Measurements from ENCODE around the gene ZNF644. TPM values are rescaled to one million over a fixed set of nuclear protein-coding genes. Genes with fewer than 3 reads are reported as not detected.

ZNF644 gene
- total RNA-seq, 1 donor from 2014 or later, result 77.9 TPM

DNA sequence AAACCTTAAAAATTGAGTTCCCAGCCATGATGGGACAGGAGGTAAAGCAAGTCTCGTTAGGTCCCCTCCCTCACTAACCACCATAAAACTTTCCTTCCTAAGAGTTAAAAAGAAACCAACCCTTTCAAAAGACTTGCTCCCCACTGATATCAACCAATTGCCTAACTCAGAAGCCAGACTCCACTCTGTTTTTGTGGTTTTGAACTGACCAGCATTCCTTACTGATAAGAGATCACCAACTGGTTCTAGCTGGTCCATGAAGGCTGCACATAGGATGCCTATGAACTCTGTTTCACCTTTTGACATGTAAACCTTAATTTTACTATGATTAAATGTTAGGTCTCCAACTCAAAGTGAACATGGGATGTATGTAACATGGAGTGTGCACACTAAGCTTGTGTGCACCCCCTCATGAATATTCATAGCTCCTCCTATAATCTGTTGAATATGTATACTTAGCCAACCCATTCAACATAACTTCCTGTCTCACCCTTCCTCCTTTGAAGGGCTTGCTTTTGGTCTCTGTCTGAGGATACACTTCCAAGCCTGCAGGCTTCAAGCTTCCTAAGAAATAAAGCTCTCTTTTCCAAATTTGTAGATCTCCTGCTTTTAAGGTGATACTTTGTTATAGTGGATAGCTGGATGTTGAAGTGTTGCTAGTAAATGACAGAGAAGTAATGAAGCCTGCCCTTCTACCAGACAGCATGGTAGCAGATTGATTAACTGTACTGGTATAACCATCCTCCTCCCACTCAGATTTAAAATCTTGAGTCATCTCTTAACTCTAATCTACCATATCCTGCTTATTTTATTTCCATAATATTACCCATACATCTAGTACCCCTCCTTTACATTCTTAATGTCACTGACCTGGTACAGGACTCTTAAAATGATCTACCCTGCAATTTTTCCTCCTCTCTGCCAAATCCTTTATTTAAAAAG, 95.6 kb downstream of the ZNF644 start:
- TF ChIP-seq, protein P1, sequence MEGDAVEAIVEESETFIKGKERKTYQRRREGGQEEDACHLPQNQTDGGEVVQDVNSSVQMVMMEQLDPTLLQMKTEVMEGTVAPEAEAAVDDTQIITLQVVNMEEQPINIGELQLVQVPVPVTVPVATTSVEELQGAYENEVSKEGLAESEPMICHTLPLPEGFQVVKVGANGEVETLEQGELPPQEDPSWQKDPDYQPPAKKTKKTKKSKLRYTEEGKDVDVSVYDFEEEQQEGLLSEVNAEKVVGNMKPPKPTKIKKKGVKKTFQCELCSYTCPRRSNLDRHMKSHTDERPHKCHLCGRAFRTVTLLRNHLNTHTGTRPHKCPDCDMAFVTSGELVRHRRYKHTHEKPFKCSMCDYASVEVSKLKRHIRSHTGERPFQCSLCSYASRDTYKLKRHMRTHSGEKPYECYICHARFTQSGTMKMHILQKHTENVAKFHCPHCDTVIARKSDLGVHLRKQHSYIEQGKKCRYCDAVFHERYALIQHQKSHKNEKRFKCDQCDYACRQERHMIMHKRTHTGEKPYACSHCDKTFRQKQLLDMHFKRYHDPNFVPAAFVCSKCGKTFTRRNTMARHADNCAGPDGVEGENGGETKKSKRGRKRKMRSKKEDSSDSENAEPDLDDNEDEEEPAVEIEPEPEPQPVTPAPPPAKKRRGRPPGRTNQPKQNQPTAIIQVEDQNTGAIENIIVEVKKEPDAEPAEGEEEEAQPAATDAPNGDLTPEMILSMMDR (IDR thresholded peaks at IDR 0.05; ENCODE audit: unreplicated experiment), result no peak
- no peak overlapping the region for H3K27ac Mint-ChIP-seq
- no peak for DNase-seq (ENCODE audit: low spot score in 2 of 2, unreplicated experiment in 2 of 2)
- peaks cover 13% of the 10 kb centered on the region for H3K4me1 Mint-ChIP-seq
- peaks cover 17% of the 10 kb centered on the region for H3K9me3 Mint-ChIP-seq
- H3K27me3 Mint-ChIP-seq (ENCODE audit: low read depth), result no peaks in the 10 kb centered on the region
- H3K4me3 Mint-ChIP-seq, result no peak overlapping the region
- peaks cover 22% of the 10 kb centered on the region for H3K36me3 Mint-ChIP-seq

- TF ChIP-seq, protein P1 (IDR thresholded peaks at IDR 0.05; ENCODE audit: unreplicated experiment), result no peak
- no peaks in the 10 kb centered on the region for H3K27me3 Mint-ChIP-seq (ENCODE audit: low read depth)
- no peak for DNase-seq (ENCODE audit: low spot score in 2 of 2, unreplicated experiment in 2 of 2)
- H3K4me3 Mint-ChIP-seq, result no peak overlapping the region
- peaks cover 19% of the 10 kb centered on the region for H3K36me3 Mint-ChIP-seq
- no peak overlapping the region for H3K27ac Mint-ChIP-seq
- H3K9me3 Mint-ChIP-seq, result peaks cover 17% of the 10 kb centered on the region
- peaks cover 13% of the 10 kb centered on the region for H3K4me1 Mint-ChIP-seq
Measured at GRCh38 chr1:90924982-90925381, 96.9 kb downstream of the ZNF644 start.

DNA sequence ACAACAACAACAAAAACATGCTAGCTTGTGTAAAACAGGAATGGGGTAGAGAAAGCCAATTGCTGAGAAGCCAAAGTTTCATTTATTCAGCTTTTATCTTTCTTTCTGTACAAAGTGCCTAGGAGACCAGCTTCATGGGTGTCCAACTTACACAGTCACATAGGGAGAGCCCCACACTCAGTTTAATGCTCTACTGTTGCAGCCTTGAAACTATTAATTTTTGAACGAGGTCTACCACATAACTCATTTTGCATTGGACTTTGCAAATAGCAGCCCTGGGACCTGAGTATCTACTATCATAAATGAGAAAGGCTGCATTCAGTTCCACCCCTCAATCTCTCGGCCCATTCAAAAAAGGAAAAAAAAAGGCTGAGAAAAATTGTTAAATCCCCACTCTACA, 98.8 kb downstream of the ZNF644 start:
- no peak overlapping the region for H3K27ac Mint-ChIP-seq
- H3K9me3 Mint-ChIP-seq, result peaks cover 12% of the 10 kb centered on the region
- H3K27me3 Mint-ChIP-seq (ENCODE audit: low read depth), result no peaks in the 10 kb centered on the region
- TF ChIP-seq, protein P1 (IDR thresholded peaks at IDR 0.05; ENCODE audit: unreplicated experiment), result no peak
- H3K4me3 Mint-ChIP-seq, result no peak overlapping the region
- peaks cover 13% of the 10 kb centered on the region for H3K4me1 Mint-ChIP-seq
- H3K36me3 Mint-ChIP-seq, result peaks cover 13% of the 10 kb centered on the region
- no peak for DNase-seq (ENCODE audit: low spot score in 2 of 2, unreplicated experiment in 2 of 2)

DNA sequence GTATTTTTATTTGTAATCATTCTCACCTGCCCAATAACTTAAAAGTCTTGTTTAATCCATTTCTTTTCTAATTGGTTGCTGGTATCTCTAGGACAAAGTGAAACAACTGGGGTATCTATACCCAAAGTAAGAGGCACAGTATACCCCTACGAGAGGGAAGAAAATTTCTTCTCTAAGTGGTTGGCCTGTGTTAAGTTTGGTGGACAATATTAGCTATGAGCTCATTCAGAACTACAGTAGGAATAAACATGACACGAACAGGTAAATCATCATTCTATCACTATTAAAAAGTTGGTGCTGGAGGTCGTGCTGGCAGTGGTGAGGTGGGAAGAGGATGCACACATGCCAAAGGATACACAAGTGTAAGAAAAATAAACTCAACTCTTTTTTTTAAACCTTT, 99.6 kb downstream of the ZNF644 start:
- peaks cover 11% of the 10 kb centered on the region for H3K36me3 Mint-ChIP-seq
- H3K4me3 Mint-ChIP-seq, result no peak overlapping the region

DNA sequence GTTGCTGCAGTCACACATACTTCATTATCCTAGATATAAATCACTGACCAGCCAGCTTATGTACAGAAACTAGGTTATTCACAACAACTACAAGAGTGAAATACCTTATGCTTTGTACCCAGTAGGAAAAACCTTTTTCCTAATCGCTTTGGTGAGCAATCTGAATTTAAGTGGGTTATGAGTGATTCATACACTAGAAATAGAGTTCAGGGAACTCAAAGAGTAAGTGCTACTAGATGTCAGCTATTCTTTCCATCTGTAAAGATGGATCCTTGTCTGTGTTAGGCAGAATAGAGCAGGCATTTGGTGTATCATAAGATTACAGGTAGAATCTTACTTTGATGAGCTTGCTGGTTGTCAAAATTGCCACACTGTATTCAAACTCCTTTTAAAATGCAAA, 101.9 kb downstream of the ZNF644 start:
- no peaks in the 10 kb centered on the region for H3K27me3 Mint-ChIP-seq (ENCODE audit: low read depth)
- H3K36me3 Mint-ChIP-seq, result peaks cover 4% of the 10 kb centered on the region
- no peak overlapping the region for H3K27ac Mint-ChIP-seq
- TF ChIP-seq, protein P1 (IDR thresholded peaks at IDR 0.05; ENCODE audit: unreplicated experiment), result no peak
- H3K4me1 Mint-ChIP-seq, result peaks cover 10% of the 10 kb centered on the region
- no peaks in the 10 kb centered on the region for H3K9me3 Mint-ChIP-seq
- no peak for DNase-seq (ENCODE audit: low spot score in 2 of 2, unreplicated experiment in 2 of 2)
- H3K4me3 Mint-ChIP-seq, result no peak overlapping the region

More for the DNA sequence above, 99.6 kb downstream of the ZNF644 start:
- Mint-ChIP-seq H3K27me3 (ENCODE audit: low read depth) (no peaks in the 10 kb centered on the region), H3K9me3 (peaks cover 12% of the 10 kb centered on the region), H3K27ac (no peak overlapping the region), H3K4me1 (peaks cover 13% of the 10 kb centered on the region)
- TF ChIP-seq, protein P1 (IDR thresholded peaks at IDR 0.05; ENCODE audit: unreplicated experiment), result no peak
- no peak for DNase-seq (ENCODE audit: low spot score in 2 of 2, unreplicated experiment in 2 of 2)

All from mesothelial cell of epicardium (in vitro differentiated cells).